Ishikawa (cell line): Measurements from ENCODE around the gene HOXC10.

Source experiments
- CEBPB ChIP-seq: IDR thresholded peaks from 2 replicates; pipeline ENCODE4 v1.6.1; 2012
- FOXM1 ChIP-seq: IDR thresholded peaks from 2 replicates; pipeline ENCODE4 v1.6.1; 2012; ENCODE audit warnings: low read depth, borderline replicate concordance
- MAX ChIP-seq: IDR thresholded peaks from 2 replicates; pipeline ENCODE4 v1.6.1; 2012
- TAF1 ChIP-seq: IDR thresholded peaks from 2 replicates; pipeline ENCODE4 v1.6.1; 2012; ENCODE audit warnings: low read depth, mild to moderate bottlenecking
- USF1 ChIP-seq: IDR thresholded peaks from 2 replicates; pipeline ENCODE4 v1.6.1; 2012

GRCh38 chr12:54028314-54029201, 43.6 kb downstream of the HOXC10 start, which contains the start of gene HOXC6:
- TF ChIP-seq USF1 (peak; percentile 84), MAX (no peak), TAF1 (no peak), FOXM1 (no peak), CEBPB (no peak)
